ENCODE measurements around the gene GPR55. TPM values are rescaled to one million over a fixed set of nuclear protein-coding genes. Genes with fewer than 3 reads are reported as not detected.

GPR55 gene, protein sequence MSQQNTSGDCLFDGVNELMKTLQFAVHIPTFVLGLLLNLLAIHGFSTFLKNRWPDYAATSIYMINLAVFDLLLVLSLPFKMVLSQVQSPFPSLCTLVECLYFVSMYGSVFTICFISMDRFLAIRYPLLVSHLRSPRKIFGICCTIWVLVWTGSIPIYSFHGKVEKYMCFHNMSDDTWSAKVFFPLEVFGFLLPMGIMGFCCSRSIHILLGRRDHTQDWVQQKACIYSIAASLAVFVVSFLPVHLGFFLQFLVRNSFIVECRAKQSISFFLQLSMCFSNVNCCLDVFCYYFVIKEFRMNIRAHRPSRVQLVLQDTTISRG
- total RNA-seq: 1 to 10 TPM; 8.1 to 8.3 TPM
- polyA plus RNA-seq: 1 to 10 TPM in 1 of 2 donors, not detected in 1; 2.4 TPM

GRCh38 chr2:230924470-230925341 is at the start of gene GPR55:
Gene GPR55, minus strand, starts transcription at chr2:230925242. Its CDS starts 14,280 bp downstream, at chr2:230910962.
- Histone ChIP-seq H3K27me3 (ENCODE audit: insufficient read depth, low read length) (no peaks in the 10 kb centered on the region), H3K4me3 (ENCODE audit: low read length in 2 of 2) (peak within 1 kb of the TSS; percentile 52 to 66), H3K27ac (ENCODE audit: low read depth, low read length) (peak within 1 kb of the TSS; percentile 40), H3K4me1 (ENCODE audit: insufficient read depth, low read length) (peaks cover 24% of the 10 kb centered on the region), H3K9me3 (ENCODE audit: control insufficient read depth in 1 of 2, low read length in 2 of 2) (no peaks in the 10 kb centered on the region), H3K36me3 (ENCODE audit: insufficient read depth, low read length) (no peaks in the 10 kb centered on the region)
- H3K4me3 Mint-ChIP-seq: peak within 1 kb of the TSS; percentile 86 to 96 (median 92)
- DNase-seq: peak; percentile 39 to 56 (median 53)
- ChIA-PET POLR2A (ENCODE audit: partially characterized antibody) (interaction anchor here (0.6 to 2.8 kb wide), 10 partner anchors 12 to 62 kb away, joined by 3 to 14 read pairs (median 4); partner anchors contain the start of gene ITM2C), CTCF (ENCODE audit: partially characterized antibody) (interaction anchor here (0.7 to 5.3 kb wide), 18 partner anchors 9 to 128 kb away, joined by 3 to 67 read pairs (median 5); partner anchors contain the start of gene ITM2C)
- H3K27ac Mint-ChIP-seq: peak within 1 kb of the TSS; percentile 77 to 91 (median 84)
- no peaks in the 10 kb centered on the region for H3K36me3 Mint-ChIP-seq
- H3K27me3 Mint-ChIP-seq: peaks cover 2% of the 10 kb centered on the region in 2 donors
- intact Hi-C loops (cut with micrococcal nuclease): loop anchor here (1.0 kb wide), 4 partner anchors 19 to 76 kb away; no protein-coding TSS in a partner anchor
- H3K4me1 Mint-ChIP-seq: peaks cover 24 to 53% (median 30%) of the 10 kb centered on the region in 4 donors
- no peaks in the 10 kb centered on the region for H3K9me3 Mint-ChIP-seq

DNA sequence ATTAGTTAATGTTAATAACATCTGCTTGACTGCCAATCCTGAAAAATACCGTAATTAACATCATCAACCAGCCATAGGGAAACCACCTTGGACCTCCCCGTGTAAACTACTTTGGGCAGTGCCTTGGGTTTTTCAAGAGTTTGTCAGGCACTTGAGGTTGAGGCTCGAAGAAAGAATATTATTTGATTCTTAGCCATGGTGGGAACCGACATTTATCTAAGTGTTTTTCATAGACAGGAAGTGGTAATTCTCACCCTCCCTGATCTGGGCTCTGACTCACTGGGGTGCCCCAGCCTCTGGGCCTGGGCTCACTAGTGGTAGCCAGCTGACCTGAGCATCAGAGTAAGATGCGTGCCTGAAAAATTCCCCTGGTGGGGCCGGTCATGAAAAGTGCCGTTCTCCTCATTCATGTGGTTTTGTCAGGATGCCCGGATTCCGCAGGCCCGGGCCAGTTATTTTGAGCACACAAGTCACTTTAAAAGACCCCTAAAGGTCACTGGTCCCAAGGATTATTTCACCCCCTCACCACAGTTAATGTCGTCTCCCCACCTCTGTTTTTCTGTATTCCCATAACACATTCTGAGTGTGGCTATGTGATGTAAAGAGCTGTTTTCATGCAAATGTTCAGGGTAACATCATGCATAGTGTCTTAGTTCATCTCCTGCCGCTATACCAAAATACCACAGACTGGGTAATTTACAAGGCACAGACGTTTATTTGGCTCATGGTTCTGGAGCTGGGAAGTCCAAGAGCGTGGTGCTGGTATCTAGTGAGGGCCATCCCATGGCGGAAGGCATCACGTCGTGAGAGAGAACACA is 49.3 kb upstream of the GPR55 start:
- Histone ChIP-seq H3K4me1 (ENCODE audit: insufficient read depth, low read length) (peaks cover 33% of the 10 kb centered on the region), H3K4me3 (ENCODE audit: low read length in 2 of 2) (peak overlapping the region in 1 of 2 donors; percentile 25), H3K36me3 (ENCODE audit: insufficient read depth, low read length) (no peaks in the 10 kb centered on the region), H3K9me3 (ENCODE audit: control insufficient read depth in 1 of 2, low read length in 2 of 2) (no peaks in the 10 kb centered on the region), H3K27me3 (ENCODE audit: insufficient read depth, low read length) (no peaks in the 10 kb centered on the region), H3K27ac (ENCODE audit: low read depth, low read length) (peak overlapping the region; percentile 73)
- H3K27me3 Mint-ChIP-seq: no peaks in the 10 kb centered on the region
- no peaks in the 10 kb centered on the region for H3K36me3 Mint-ChIP-seq
- H3K4me1 Mint-ChIP-seq: peaks cover 35 to 65% (median 47%) of the 10 kb centered on the region in 4 donors
- H3K27ac Mint-ChIP-seq: peak overlapping the region; percentile 78 to 99 (median 93)
- H3K4me3 Mint-ChIP-seq: peak overlapping the region; percentile 40 to 75 (median 64)
- peak; percentile 69 to 90 (median 72) for DNase-seq
- no peaks in the 10 kb centered on the region for H3K9me3 Mint-ChIP-seq
- ChIA-PET POLR2A (ENCODE audit: partially characterized antibody) (interaction anchor here (0.6 to 1.6 kb wide), 6 partner anchors 8 to 490 kb away, joined by 4 to 7 read pairs (median 4); partner anchors contain the start of genes GPR55, ITM2C and NCL), CTCF (ENCODE audit: partially characterized antibody) (interaction anchor here (0.9 to 3.4 kb wide), 5 partner anchors 10 to 150 kb away, joined by 4 to 24 read pairs (median 6); partner anchors contain the start of gene GPR55)
- intact Hi-C loops (cut with micrococcal nuclease): loop anchor here (10.0 kb wide), 1 partner anchor 110 kb away; the partner anchor contains the start of gene ITM2C

- CTCF ChIA-PET (ENCODE audit: partially characterized antibody): interaction anchor here (0.6 to 1.8 kb wide), 2 partner anchors 15 to 443 kb away, joined by 5 read pairs; no protein-coding TSS in a partner anchor
- no peaks in the 10 kb centered on the region for H3K27me3 ChIP-seq (ENCODE audit: insufficient read depth, low read length)
- POLR2A ChIA-PET (ENCODE audit: partially characterized antibody): no interaction called here
- Mint-ChIP-seq H3K27me3 (peaks cover 0 to 2% of the 10 kb centered on the region in 2 donors), H3K9me3 (no peaks in the 10 kb centered on the region), H3K4me3 (no peak overlapping the region), H3K27ac (peak overlapping the region in 2 of 7 donors; percentile 15 to 68), H3K4me1 (peaks cover 28 to 48% (median 39%) of the 10 kb centered on the region in 4 donors), H3K36me3 (no peaks in the 10 kb centered on the region)
- H3K4me1 ChIP-seq (ENCODE audit: insufficient read depth, low read length): peaks cover 40% of the 10 kb centered on the region
- no peaks in the 10 kb centered on the region for H3K36me3 ChIP-seq (ENCODE audit: insufficient read depth, low read length)
- intact Hi-C loops (cut with micrococcal nuclease): loop anchor here (10.0 kb wide), 1 partner anchor 107 kb away; the partner anchor contains the start of gene ITM2C
- no peak for DNase-seq
- H3K27ac ChIP-seq (ENCODE audit: low read depth, low read length): no peak overlapping the region
- no peak overlapping the region for H3K4me3 ChIP-seq (ENCODE audit: low read length in 2 of 2)
- H3K9me3 ChIP-seq (ENCODE audit: control insufficient read depth in 1 of 2, low read length in 2 of 2): no peaks in the 10 kb centered on the region
Observed at GRCh38 chr2:230972046-230972445, 47.0 kb upstream of the GPR55 start.

DNA sequence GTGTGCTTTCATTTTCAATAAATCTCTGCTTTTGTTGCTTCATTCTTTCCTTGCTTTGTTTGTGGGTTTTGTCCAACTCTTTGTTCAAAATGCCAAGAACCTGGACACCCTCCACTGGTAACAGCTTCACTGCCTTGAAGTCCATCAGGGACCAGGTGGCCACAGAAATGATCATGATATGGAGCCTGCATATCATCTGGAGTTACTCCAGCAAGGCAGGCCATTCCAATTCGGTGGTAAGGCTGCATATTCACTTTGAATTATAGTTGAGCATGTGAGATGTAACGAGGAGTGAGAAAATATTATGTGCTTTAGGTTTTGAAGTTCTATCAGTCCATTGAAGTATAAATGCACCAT is 44.6 kb upstream of the GPR55 start:
- no peaks in the 10 kb centered on the region for H3K9me3 Mint-ChIP-seq
- H3K4me3 Mint-ChIP-seq: peak overlapping the region in 7 of 8 donors; percentile 39 to 78 (median 70)
- CTCF ChIA-PET (ENCODE audit: partially characterized antibody): interaction anchor here (0.7 kb wide), 1 partner anchor 15 kb away, joined by 3 read pairs; no protein-coding TSS in a partner anchor
- H3K36me3 ChIP-seq (ENCODE audit: insufficient read depth, low read length): no peaks in the 10 kb centered on the region
- no peak for DNase-seq
- H3K4me1 Mint-ChIP-seq: peaks cover 14 to 31% (median 25%) of the 10 kb centered on the region in 4 donors
- intact Hi-C loops (cut with micrococcal nuclease): loop anchor here (10.0 kb wide), 1 partner anchor 105 kb away; the partner anchor contains the start of gene ITM2C
- no peak overlapping the region for H3K27ac ChIP-seq (ENCODE audit: low read depth, low read length)
- POLR2A ChIA-PET (ENCODE audit: partially characterized antibody): no interaction called here
- no peak overlapping the region for H3K4me3 ChIP-seq (ENCODE audit: low read length in 2 of 2)
- H3K36me3 Mint-ChIP-seq: no peaks in the 10 kb centered on the region
- H3K27me3 ChIP-seq (ENCODE audit: insufficient read depth, low read length): no peaks in the 10 kb centered on the region
- H3K27me3 Mint-ChIP-seq: peaks cover 0 to 2% of the 10 kb centered on the region in 2 donors
- H3K27ac Mint-ChIP-seq: peak overlapping the region in 3 of 7 donors; percentile 6 to 70 (median 65)
- no peaks in the 10 kb centered on the region for H3K9me3 ChIP-seq (ENCODE audit: control insufficient read depth in 1 of 2, low read length in 2 of 2)
- H3K4me1 ChIP-seq (ENCODE audit: insufficient read depth, low read length): peaks cover 35% of the 10 kb centered on the region

DNA sequence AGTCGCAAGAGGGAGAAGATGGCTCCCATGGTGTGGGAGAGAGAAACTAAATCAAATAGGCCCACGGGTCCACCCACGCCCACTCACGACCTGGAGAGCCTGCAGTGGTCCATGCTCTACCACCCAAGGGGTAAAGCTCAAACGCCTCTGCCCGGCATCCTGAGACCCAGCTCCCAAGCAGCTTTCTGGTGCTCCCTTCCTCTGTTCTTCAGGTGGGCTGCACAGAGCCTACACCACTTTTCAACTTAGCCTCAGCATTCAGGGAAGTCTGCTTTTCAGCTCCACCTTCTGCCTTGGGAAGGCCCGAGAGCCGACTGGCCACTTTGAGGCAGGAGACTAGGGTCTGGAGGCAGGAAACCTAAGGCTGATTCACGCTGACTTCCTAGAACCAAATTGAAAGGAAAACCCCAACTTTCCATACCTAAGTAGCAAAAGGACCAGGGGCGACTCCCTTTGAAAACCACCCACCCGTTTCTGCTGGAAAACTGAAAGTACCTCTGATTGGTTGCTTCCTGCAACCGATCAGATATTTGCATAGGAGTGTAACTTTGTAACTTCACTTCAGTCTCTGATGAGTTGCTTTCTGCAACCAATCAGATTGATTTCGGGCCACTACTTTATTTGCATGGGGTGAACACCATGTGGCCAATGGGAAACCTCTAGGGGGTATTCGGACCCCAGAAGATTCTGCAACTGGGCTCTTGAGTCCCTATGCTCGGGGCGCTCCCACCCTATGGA is 44.0 kb upstream of the GPR55 start:
- intact Hi-C loops (cut with micrococcal nuclease): no loop called here
- POLR2A ChIA-PET (ENCODE audit: partially characterized antibody): interaction anchor here (1.0 kb wide), 1 partner anchor 44 kb away, joined by 3 read pairs; the partner anchor contains the start of gene GPR55
- no peaks in the 10 kb centered on the region for H3K9me3 ChIP-seq (ENCODE audit: control insufficient read depth in 1 of 2, low read length in 2 of 2)
- no peaks in the 10 kb centered on the region for H3K36me3 ChIP-seq (ENCODE audit: insufficient read depth, low read length)
- H3K27ac ChIP-seq (ENCODE audit: low read depth, low read length): no peak overlapping the region
- H3K4me3 ChIP-seq (ENCODE audit: low read length in 2 of 2): no peak overlapping the region
- DNase-seq: no peak
- H3K36me3 Mint-ChIP-seq: no peaks in the 10 kb centered on the region
- H3K27me3 ChIP-seq (ENCODE audit: insufficient read depth, low read length): no peaks in the 10 kb centered on the region
- peak overlapping the region; percentile 39 to 78 (median 71) for H3K4me3 Mint-ChIP-seq
- H3K4me1 ChIP-seq (ENCODE audit: insufficient read depth, low read length): peaks cover 29% of the 10 kb centered on the region
- peaks cover 11 to 25% (median 20%) of the 10 kb centered on the region in 4 donors for H3K4me1 Mint-ChIP-seq
- H3K27ac Mint-ChIP-seq: peak overlapping the region in 5 of 7 donors; percentile 51 to 81 (median 65)
- no peaks in the 10 kb centered on the region for H3K9me3 Mint-ChIP-seq
- CTCF ChIA-PET (ENCODE audit: partially characterized antibody): interaction anchor here (1.2 to 4.1 kb wide), 2 partner anchors 18 to 44 kb away, joined by 3 to 16 read pairs; partner anchors contain the start of gene GPR55
- peaks cover 0 to 2% of the 10 kb centered on the region in 2 donors for H3K27me3 Mint-ChIP-seq

Measured in CD4-positive, alpha-beta memory T cell (primary cell).